Omental fat pad (tissue), 4 donors: ENCODE results near the gene TCTN2. TPM values are rescaled to one million over a fixed set of nuclear protein-coding genes. Genes with fewer than 3 reads are reported as not detected.

Experiments
- ATAC-seq: fragments of 150-250 bp; one replicate; pipeline ENCODE4 v1.9.1; 2016; ENCODE audit warnings: mild to moderate bottlenecking, moderate library complexity; ENCODE audit not compliant: low FRiP score
- DNase-seq: peaks from one replicate; pipeline ENCODE4 v3.0.0-alpha.2; 2019; ENCODE audit warnings: low spot score
- CTCF ChIP-seq, 3 donors: fragments of 450-650 bp; IDR thresholded peaks; one replicate each; pipeline ENCODE4 v1.5.1; 2016 to 2017; ENCODE audit warnings: antibody characterized with exemption in 3 of 3, mild to moderate bottlenecking in 3 of 3, moderate library complexity in 2 of 3
- total RNA-seq, 4 donors: library from RNA; depleted of rRNA; stranded (reverse); fragments of >200 nt; gene quantifications; one replicate each; pipeline ENCODE4 v1.1.0, GENCODE V29; 2016

TCTN2 gene
- total RNA-seq, 4 donors from 2014 or later = 5.4 to 7.3 (median 6.8) TPM

- DNase-seq = no peak
- no peak for TF ChIP-seq CTCF (IDR thresholded peaks at IDR 0.05)
Measured at GRCh38 chr12:123712780-123713319, 41.9 kb downstream of the TCTN2 start.

GRCh38 chr12:123713398-123713797 is 42.5 kb downstream of the TCTN2 start:
- TF ChIP-seq CTCF (IDR thresholded peaks at IDR 0.05) = no peak
- no peak for ATAC-seq
- no peak for DNase-seq

More at GRCh38 chr12:123712780-123713319, 41.9 kb downstream of the TCTN2 start:
- no peak for ATAC-seq

GRCh38 chr12:123713823-123714585 is 43.1 kb downstream of the TCTN2 start:
- no peak for ATAC-seq
- no peak for TF ChIP-seq CTCF (IDR thresholded peaks at IDR 0.05)

GRCh38 chr12:123715195-123715594 is 44.3 kb downstream of the TCTN2 start:
- no peak for DNase-seq

More at GRCh38 chr12:123713823-123714585, 43.1 kb downstream of the TCTN2 start:
- no peak for DNase-seq

GRCh38 chr12:123717350-123717749 is 46.4 kb downstream of the TCTN2 start:
- DNase-seq (no peak), ATAC-seq (no peak)
- no peak for TF ChIP-seq CTCF (IDR thresholded peaks at IDR 0.05)

More at GRCh38 chr12:123715195-123715594, 44.3 kb downstream of the TCTN2 start:
- ATAC-seq = no peak
- no peak for TF ChIP-seq CTCF (IDR thresholded peaks at IDR 0.05)

GRCh38 chr12:123720141-123720814 is 49.4 kb downstream of the TCTN2 start:
- ATAC-seq (no peak), DNase-seq (no peak)
- no peak for TF ChIP-seq CTCF (IDR thresholded peaks at IDR 0.05)
